Fibroblast of pulmonary artery (primary cell): ENCODE data around the gene PPIL6.
A peak's percentile ranks its signal among the peaks of the same experiment; 100 is the strongest.

Experiments used
- DNase-seq: peaks from one replicate; pipeline ENCODE4 v3.0.0-alpha.2; 2010; ENCODE audit warnings: low read depth
- H3K4me3 ChIP-seq: replicated peaks from 2 replicates; pipeline ENCODE4 v1.5.1; 2011; ENCODE audit warnings: low read depth, mild to moderate bottlenecking, control low read depth, low read length, moderate library complexity
- TF ChIP-seq, protein P1 (sequence below): IDR thresholded peaks from 2 replicates; pipeline ENCODE4 v1.5.1; 2011; ENCODE audit warnings: mild to moderate bottlenecking, control low read depth, low read length, inconsistent platforms; ENCODE audit errors: missing control alignments

PPIL6 gene

DNA sequence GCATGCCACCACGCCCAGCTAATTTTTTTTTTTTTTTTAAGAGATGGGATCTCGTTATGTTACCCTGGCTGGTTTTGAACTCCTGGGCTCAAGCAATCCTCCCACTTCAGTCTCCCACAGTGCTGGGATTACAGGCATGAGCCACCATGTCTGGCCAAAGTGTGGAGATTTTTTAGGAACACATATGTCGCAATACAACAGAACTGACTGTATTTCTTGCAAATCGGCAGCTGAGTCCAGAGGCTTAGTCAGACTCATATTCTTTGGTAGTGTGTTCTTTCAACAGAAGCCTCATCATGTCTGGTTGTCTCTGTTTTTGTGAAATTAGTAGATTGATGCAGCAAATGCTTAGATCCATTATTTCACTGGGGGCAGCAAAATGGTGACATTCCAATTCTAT is 34.2 kb downstream of the PPIL6 start:
- no peak overlapping the region for H3K4me3 ChIP-seq
- TF ChIP-seq, protein P1, sequence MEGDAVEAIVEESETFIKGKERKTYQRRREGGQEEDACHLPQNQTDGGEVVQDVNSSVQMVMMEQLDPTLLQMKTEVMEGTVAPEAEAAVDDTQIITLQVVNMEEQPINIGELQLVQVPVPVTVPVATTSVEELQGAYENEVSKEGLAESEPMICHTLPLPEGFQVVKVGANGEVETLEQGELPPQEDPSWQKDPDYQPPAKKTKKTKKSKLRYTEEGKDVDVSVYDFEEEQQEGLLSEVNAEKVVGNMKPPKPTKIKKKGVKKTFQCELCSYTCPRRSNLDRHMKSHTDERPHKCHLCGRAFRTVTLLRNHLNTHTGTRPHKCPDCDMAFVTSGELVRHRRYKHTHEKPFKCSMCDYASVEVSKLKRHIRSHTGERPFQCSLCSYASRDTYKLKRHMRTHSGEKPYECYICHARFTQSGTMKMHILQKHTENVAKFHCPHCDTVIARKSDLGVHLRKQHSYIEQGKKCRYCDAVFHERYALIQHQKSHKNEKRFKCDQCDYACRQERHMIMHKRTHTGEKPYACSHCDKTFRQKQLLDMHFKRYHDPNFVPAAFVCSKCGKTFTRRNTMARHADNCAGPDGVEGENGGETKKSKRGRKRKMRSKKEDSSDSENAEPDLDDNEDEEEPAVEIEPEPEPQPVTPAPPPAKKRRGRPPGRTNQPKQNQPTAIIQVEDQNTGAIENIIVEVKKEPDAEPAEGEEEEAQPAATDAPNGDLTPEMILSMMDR = no peak
- DNase-seq = peak; percentile 86

DNA sequence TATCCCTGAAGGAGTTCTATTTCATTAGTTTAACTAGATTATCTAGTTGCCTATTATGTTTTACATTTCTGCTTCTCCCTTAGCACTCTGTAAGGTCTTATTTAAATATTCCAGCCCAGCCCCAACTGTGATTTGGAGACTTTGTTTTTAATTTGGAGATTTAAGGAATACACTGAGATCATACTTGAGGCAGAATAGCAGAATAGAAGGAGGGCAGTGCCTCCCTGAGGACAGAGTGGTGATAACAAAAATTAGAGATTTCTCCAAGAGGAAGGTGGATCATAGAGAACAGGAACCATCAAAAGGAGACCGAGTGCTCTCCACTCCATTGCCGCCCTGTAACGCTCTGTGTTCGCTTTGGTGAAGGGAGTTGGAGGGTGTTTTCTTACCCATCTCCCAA is 43.4 kb downstream of the PPIL6 start:
- H3K4me3 ChIP-seq = no peak overlapping the region
- TF ChIP-seq, protein P1 = peak; percentile 50
- DNase-seq = peak; percentile 58

DNA sequence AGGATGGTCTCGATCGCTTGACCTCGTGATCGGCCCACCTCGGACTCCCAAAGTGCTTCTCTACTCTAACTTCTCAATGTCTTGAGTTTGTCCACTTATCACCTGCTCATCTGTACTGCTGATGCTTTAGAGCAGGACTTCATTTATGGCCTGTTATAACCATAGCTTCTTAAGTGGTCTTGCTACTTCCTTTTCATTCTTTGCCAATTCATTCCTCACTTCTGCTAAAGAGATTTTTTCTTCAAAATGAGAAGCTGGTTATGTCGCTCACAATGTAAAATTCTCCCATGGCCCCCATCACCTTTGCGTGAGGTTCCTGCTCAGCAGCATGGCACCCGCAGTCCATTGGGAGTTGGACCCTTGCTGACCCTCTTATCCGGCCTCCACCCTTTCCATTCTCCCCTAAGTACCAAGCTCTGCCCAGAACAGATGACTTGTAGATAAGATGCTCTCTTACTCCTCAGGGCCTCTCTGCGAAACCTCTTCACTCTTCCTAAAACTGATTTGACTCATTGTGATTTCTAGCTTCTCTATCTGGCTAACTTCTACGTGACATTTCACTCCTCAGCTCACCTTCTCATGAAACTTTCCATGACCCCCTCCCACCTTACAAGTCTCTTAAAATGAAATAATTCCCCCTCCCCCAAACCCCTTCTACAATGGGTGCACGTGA is 44.2 kb downstream of the PPIL6 start:
- TF ChIP-seq, protein P1 = no peak
- no peak overlapping the region for H3K4me3 ChIP-seq
- DNase-seq = no peak

DNA sequence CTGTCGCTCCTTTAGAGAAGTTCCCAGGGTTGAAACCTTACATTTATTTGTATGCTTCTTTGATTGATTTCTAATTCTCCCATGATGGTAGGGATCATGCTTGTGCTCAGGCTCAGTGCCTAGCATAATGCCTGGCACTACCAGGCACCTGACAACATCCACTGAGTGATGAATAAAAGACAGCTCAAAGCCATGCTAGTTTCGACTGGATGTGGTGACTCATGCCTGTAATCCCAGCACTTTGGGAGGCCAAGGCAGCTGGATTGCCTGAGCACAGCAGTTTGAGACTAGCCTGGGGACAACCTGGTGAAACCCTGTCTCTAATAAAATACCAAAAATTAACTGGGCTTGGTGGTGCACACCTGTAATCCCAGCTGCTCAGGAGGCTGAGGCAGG is 46.5 kb downstream of the PPIL6 start:
- no peak for DNase-seq
- TF ChIP-seq, protein P1 = no peak
- H3K4me3 ChIP-seq = no peak overlapping the region

DNA sequence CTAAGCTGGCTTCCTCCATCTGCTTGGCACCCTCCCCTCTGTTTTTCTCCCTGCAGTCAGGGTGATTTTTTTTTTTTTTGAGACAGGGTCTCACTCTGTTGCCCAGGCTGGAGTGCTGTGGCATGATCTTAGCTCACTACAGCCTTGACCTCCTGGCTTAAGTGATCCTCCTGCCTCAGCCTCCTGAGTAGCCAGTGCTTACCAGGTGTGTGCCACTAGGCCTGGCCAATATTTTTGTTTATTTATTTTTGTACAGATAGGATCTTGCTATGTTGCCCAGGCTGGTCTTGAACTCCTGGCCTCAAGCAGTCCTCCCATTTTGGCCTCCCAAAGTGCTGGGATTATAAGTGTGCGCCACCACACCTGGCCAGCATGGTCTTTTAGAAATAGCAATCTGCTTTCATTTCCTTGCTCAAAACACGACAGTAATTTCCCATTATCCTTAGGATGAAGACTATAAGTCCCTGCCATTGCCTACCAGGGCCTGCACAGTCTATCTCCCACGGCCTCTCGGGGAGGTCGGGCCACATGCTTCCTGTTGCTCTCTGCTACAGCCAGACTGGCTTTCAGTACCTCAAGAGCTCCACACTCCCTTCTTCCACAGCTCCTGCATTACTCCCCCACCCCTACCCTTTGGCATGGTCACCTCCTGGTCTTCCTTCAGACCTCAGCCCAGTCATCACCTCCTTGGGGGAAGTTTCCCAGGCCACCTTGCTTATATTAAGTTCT is 47.1 kb downstream of the PPIL6 start:
- no peak for DNase-seq
- TF ChIP-seq, protein P1 = no peak
- H3K4me3 ChIP-seq = no peak overlapping the region

DNA sequence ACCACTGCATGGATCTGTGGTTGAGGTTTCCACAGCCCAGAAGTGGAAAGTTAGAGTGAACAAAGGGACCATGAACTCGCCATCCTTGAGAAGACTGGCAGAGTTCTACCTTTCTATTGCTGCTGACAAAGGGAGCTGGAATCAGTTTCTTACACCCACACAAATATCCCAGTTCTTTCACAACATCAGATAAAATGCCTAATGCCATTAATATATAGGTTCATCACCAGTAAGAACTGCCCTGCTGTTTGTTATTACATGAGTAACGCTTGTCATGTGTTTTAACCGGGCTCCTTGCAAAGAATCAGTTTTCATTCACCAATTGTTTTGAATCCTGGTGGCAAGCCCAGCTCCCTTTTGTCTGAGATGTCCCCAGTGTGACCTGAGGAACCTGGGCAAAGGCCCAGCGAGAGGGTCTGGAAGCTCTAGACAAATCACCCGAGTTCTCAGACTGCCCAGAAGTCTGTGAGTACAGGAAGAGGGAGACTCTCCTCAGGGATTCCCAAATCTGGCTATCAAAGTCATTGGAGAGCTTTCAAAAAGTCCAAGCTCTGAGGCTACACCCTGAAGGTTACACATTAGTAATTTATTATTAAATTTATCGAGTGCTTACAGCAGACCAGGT is 50.7 kb downstream of the PPIL6 start:
- H3K4me3 ChIP-seq = no peak overlapping the region
- peak; percentile 47 for DNase-seq
- TF ChIP-seq, protein P1 = no peak
